Spleen (tissue), 7 donors: ENCODE data around the gene MBNL2.

Experiments used
- CTCF ChIP-seq, 11 experiments: fragments of 200-600 bp in 7 of 11; fragments of 450-650 bp in 4 of 11; sonication (generic) in 4 of 11; IDR thresholded peaks in 8 of 11; conservative IDR thresholded peaks in 3 of 11; 1 replicate in 7 of 11; 2 replicates in 4 of 11; pipeline versions ENCODE4 v1.4.0 to v1.8.0; 2016 to 2021; ENCODE audit warnings: antibody characterized with exemption in 11 of 11, inconsistent platforms in 4 of 11, mild to moderate bottlenecking in 1 of 11
- POLR2A ChIP-seq, 3 donors: fragments of 450-650 bp; IDR thresholded peaks; one replicate each; pipeline ENCODE4 v1.5.1; 2017; ENCODE audit warnings: antibody characterized with exemption in 3 of 3, mild to moderate bottlenecking in 1 of 3
- donor health status: DM: no; HTN: no; CAD: no; lungs with moderate emphysema.
- donor health status: DM: no; HTN: no; CAD: no.
- donor health status: DM: no; HTN: no; CAD: no.

GRCh38 chr13:97426695-97427094 is 204.6 kb downstream of the MBNL2 start:
- no peak for TF ChIP-seq CTCF (IDR thresholded peaks at IDR 0.05 in 8 of 11, conservative IDR thresholded peaks at IDR 0.05 in 3 of 11)
- no peak for TF ChIP-seq POLR2A (IDR thresholded peaks at IDR 0.05)
